Heart left ventricle (tissue), 13 donors: ENCODE data around the gene CD40LG.

Experiments
- POLR2A ChIP-seq, 2 donors: fragments of 450-650 bp; IDR thresholded peaks; one replicate each; pipeline ENCODE4 v1.6.1; 2017; ENCODE audit warnings: antibody characterized with exemption in 2 of 2, mild to moderate bottlenecking in 2 of 2, moderate library complexity in 2 of 2
- TF ChIP-seq, protein P1 (sequence below), 12 donors: fragments of 200-600 bp; sonication (generic) in 4 of 12; IDR thresholded peaks; one replicate each; pipeline versions ENCODE4 v1.5.0 to v1.8.0; 2018 to 2022; ENCODE audit warnings: antibody characterized with exemption in 12 of 12, mild to moderate bottlenecking in 5 of 12
- donor health status: ischemic (EF 13 %, LVEDD 7.1; RV severe dilation, severe dysfunction).
- donor health status: DM: no; HTN: yes; CAD: no.
- donor health status: DM: no; HTN: no; CAD: no.
- donor health status: ischemic (EF 25% LVEDD 6.9; RV normal size, moderate dysfunction).
- donor health status: ischemic (EF 25% LVEDD 5.7; RV mildly dilated, moderate dysfunction).
- donor health status: ischemic (EF 35%, LVEDD 5.7; RV mildly dilated, moderate dysfunction).
- donor health status: nonischemic (EF 11% LVEDD 7.7; RV severe dilation, severe dysfunction).
- donor health status: DM: yes; HTN: yes; CAD: no.
- donor health status: PGD.
- donor health status: ischemic (EF 29% LVEDD 5.4; RV normal size, mild dysfunction).
- donor health status: nonischemic (EF 23%, LVEDD 6.1; RV moderate dilation, normal function).

DNA sequence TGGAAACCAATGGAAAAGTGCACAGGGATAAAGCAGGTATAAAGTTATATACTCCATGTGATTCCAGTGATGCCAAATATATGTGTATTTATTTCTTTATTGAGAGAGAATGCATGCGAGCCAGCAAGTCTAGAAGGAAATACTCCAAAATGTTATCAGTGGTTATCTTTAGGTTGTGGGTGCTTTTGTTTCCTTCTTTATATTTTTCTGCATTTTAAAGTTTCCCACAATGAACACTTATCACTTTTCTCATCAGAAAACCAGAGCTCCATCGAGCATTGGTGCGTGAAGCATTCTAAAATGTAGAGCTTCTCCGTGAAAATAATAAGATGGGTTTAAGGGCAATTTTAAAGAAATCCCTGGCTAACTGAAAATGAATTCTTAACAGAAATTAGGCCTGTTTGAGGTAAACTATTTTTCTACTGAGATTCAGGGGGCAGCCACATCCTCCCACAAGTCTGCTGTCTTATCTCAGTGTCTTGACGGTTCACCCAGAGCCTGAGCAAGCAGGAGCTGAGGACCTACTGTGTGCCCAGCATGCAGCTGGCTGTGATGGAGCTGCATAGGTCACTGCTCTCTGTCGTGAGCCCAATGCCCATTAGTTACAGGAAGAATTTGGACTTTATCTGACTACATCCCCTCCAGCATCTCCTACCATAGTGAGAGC lies 18.7 kb upstream of the CD40LG start:
- TF ChIP-seq, protein P1, sequence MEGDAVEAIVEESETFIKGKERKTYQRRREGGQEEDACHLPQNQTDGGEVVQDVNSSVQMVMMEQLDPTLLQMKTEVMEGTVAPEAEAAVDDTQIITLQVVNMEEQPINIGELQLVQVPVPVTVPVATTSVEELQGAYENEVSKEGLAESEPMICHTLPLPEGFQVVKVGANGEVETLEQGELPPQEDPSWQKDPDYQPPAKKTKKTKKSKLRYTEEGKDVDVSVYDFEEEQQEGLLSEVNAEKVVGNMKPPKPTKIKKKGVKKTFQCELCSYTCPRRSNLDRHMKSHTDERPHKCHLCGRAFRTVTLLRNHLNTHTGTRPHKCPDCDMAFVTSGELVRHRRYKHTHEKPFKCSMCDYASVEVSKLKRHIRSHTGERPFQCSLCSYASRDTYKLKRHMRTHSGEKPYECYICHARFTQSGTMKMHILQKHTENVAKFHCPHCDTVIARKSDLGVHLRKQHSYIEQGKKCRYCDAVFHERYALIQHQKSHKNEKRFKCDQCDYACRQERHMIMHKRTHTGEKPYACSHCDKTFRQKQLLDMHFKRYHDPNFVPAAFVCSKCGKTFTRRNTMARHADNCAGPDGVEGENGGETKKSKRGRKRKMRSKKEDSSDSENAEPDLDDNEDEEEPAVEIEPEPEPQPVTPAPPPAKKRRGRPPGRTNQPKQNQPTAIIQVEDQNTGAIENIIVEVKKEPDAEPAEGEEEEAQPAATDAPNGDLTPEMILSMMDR (IDR thresholded peaks at IDR 0.05) = no peak
- no peak for TF ChIP-seq POLR2A (IDR thresholded peaks at IDR 0.05)
